ENCODE measurements around the gene LRMDA. TPM values are rescaled to one million over a fixed set of nuclear protein-coding genes. Genes with fewer than 3 reads are reported as not detected.
"Not testable (repeated sequence)": the region's sequence is repeated elsewhere in the genome, so short reads cannot be mapped to it uniquely, and the experiment has no call there.

The LRMDA gene
- total RNA-seq, 1 donor from 2014 or later, result not detected

DNA sequence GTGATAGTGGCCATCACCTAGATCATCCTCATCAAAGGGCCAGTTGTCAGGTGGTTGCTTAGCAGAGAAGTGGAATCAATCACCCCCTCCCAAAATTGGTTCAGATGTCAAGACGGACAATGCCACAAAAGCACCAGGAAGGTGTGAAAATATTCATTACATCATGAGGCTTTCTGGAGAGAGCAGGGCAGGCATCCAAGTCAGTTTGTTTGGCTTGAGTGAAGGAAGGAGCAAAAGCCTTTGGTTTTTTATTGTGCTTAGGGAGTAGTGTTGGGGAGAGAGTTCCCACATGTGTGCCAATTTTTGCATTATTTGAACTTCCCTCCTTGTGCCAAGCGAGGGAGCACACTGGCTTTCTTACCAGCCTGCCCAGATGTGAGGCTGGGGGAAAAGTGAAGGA lies 1082.9 kb downstream of the LRMDA start:
- H3K9me3 Mint-ChIP-seq, result no peaks in the 10 kb centered on the region
- intact Hi-C loops (cut with micrococcal nuclease), result no loop called here
- CTCF ChIA-PET, result no interaction called here
- ATAC-seq (ENCODE audit: low read depth) (no peak), DNase-seq (no peak)
- POLR2A ChIA-PET, result no interaction called here
- peaks cover 2% of the 10 kb centered on the region for H3K27me3 Mint-ChIP-seq
- TF ChIP-seq, protein P1, sequence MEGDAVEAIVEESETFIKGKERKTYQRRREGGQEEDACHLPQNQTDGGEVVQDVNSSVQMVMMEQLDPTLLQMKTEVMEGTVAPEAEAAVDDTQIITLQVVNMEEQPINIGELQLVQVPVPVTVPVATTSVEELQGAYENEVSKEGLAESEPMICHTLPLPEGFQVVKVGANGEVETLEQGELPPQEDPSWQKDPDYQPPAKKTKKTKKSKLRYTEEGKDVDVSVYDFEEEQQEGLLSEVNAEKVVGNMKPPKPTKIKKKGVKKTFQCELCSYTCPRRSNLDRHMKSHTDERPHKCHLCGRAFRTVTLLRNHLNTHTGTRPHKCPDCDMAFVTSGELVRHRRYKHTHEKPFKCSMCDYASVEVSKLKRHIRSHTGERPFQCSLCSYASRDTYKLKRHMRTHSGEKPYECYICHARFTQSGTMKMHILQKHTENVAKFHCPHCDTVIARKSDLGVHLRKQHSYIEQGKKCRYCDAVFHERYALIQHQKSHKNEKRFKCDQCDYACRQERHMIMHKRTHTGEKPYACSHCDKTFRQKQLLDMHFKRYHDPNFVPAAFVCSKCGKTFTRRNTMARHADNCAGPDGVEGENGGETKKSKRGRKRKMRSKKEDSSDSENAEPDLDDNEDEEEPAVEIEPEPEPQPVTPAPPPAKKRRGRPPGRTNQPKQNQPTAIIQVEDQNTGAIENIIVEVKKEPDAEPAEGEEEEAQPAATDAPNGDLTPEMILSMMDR (IDR thresholded peaks at IDR 0.05), result no peak
- no peaks in the 10 kb centered on the region for H3K36me3 Mint-ChIP-seq (ENCODE audit: low read depth)
- H3K27ac Mint-ChIP-seq, result no peak overlapping the region
- no peak overlapping the region for H3K4me3 Mint-ChIP-seq
- no peaks in the 10 kb centered on the region for H3K4me1 Mint-ChIP-seq

DNA sequence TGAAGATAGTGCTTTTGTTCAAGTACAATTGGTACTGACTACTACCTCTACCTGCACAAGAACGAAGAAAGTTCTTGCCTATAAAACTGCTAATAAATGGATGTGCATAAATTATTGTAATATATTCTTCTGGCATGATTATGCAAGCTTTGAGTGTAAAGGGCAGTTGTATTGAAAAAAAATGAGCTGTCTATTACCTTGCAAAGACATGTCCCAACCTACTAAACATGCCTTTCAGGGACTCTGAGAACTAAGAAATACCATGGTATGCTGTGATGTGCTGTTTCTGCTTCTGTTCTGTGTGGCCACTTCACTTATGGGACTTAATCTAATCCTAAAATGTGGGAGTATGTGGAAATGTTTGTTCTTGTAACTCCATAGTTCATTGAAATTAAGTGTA lies 1083.4 kb downstream of the LRMDA start:
- TF ChIP-seq, protein P1 (IDR thresholded peaks at IDR 0.05), result no peak
- H3K4me1 Mint-ChIP-seq, result no peaks in the 10 kb centered on the region
- no peak overlapping the region for H3K27ac Mint-ChIP-seq
- no peak for ATAC-seq (ENCODE audit: low read depth)
- H3K36me3 Mint-ChIP-seq (ENCODE audit: low read depth), result no peaks in the 10 kb centered on the region
- H3K4me3 Mint-ChIP-seq, result no peak overlapping the region
- POLR2A ChIA-PET, result no interaction called here
- H3K9me3 Mint-ChIP-seq, result no peaks in the 10 kb centered on the region
- no peak for DNase-seq
- CTCF ChIA-PET, result no interaction called here
- intact Hi-C loops (cut with micrococcal nuclease), result no loop called here
- peaks cover 2% of the 10 kb centered on the region for H3K27me3 Mint-ChIP-seq

DNA sequence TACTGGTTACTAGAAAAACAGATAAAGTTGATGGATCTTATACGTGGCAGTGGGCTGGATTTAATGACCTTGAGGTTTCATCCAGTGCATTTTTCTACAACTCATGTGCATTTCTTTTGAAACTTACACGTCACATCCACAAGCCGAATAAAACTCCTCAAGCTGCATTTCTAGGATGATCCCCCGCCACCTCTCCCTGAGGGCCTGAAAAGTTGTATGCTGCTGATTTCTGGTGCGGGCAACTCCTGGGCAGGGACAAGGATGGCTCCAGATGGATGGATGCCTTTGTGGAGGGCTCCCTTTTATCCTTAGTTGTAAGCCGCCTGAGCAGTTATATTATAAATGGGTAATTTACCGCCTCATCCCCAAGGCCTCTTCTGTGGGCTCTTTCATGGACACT lies 1091.1 kb downstream of the LRMDA start:
- no peak for ATAC-seq (ENCODE audit: low read depth)
- Mint-ChIP-seq H3K4me1 (no peaks in the 10 kb centered on the region), H3K27ac (no peak overlapping the region), H3K4me3 (no peak overlapping the region), H3K9me3 (no peaks in the 10 kb centered on the region), H3K27me3 (no peaks in the 10 kb centered on the region), H3K36me3 (ENCODE audit: low read depth) (no peaks in the 10 kb centered on the region)
- ChIA-PET CTCF (no interaction called here), POLR2A (no interaction called here)
- TF ChIP-seq, protein P1 (IDR thresholded peaks at IDR 0.05), result no peak
- intact Hi-C loops (cut with micrococcal nuclease), result no loop called here
- DNase-seq, result no peak

DNA sequence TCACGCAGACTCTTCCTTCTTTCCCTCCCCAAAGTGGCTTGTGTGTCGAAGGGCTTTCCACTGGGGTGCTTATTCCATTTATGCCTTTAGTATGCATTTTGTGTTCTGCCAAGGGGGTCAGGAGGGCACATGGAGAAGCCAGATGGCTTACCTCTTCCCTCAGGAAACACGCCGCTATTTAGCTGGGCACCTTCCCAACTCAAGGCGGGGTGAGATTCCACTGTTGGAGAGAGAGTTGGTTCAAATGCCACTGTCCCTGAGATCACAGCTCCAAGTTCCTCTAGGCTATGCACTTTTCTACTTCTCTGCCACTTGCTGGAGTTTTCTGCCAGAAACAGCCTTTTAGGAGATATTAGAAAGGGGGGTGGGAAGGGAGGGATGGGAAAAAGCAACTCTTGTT lies 1091.8 kb downstream of the LRMDA start:
- H3K4me1 Mint-ChIP-seq, result no peaks in the 10 kb centered on the region
- H3K9me3 Mint-ChIP-seq, result no peaks in the 10 kb centered on the region
- ATAC-seq (ENCODE audit: low read depth) (no peak), DNase-seq (no peak)
- ChIA-PET CTCF (no interaction called here), POLR2A (no interaction called here)
- H3K36me3 Mint-ChIP-seq (ENCODE audit: low read depth), result no peaks in the 10 kb centered on the region
- H3K4me3 Mint-ChIP-seq, result no peak overlapping the region
- no peaks in the 10 kb centered on the region for H3K27me3 Mint-ChIP-seq
- intact Hi-C loops (cut with micrococcal nuclease), result no loop called here
- H3K27ac Mint-ChIP-seq, result no peak overlapping the region
- TF ChIP-seq, protein P1 (IDR thresholded peaks at IDR 0.05), result no peak

DNA sequence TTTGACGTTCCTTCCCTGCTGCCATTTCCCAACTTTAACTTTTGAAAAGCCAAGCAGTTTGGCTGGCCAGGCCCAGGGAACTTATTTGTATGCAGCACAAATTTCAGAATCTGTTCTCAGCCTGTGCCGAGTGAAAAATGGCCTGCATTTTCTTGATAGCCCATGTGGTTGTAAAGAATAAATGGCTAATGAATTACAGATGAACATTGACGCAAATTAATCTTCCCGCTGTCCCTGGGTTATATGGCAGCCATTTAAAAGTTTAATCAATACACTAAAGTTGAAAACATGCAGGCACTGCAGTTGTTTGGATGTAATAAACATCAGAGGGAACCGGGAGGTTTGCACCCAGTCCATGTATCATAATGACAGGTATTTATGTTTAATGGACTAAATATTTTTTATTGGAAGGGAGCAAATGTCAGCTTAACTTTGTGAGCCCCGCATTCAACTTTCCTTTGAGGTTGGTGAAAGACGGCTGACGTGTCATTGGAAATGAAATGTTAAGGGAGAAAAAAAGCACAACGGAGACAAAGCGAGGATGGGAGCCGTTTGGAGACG lies 1092.4 kb downstream of the LRMDA start:
- ChIA-PET CTCF (no interaction called here), POLR2A (no interaction called here)
- no peaks in the 10 kb centered on the region for H3K27me3 Mint-ChIP-seq
- H3K9me3 Mint-ChIP-seq, result no peaks in the 10 kb centered on the region
- no peak overlapping the region for H3K27ac Mint-ChIP-seq
- ATAC-seq (ENCODE audit: low read depth), result no peak
- no peaks in the 10 kb centered on the region for H3K4me1 Mint-ChIP-seq
- H3K4me3 Mint-ChIP-seq, result no peak overlapping the region
- intact Hi-C loops (cut with micrococcal nuclease), result no loop called here
- TF ChIP-seq, protein P1 (IDR thresholded peaks at IDR 0.05), result no peak
- H3K36me3 Mint-ChIP-seq (ENCODE audit: low read depth), result no peaks in the 10 kb centered on the region
- no peak for DNase-seq

DNA sequence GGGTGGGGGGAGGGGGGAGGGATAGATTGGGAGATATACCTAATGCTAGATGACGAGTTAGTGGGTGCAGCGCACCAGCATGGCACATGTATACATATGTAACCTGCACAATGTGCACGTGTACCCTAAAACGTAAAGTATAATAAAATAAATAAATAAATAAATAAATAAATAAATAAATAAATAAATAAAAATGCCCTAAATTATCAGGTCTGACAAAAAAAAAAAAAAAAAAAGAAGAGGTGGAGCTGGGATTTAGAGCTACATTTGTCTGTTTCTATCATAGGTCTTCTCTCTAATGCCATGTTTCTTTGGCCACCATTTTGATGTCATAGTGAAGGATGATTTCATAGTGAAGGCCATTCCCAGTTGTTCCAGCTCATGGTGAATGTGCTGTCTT lies 1095.4 kb downstream of the LRMDA start:
- H3K4me1 Mint-ChIP-seq; CTCF ChIA-PET; H3K36me3 Mint-ChIP-seq (ENCODE audit: low read depth): not testable (repeated sequence)

More for the DNA sequence above, 1095.4 kb downstream of the LRMDA start:
- intact Hi-C loops (cut with micrococcal nuclease); ATAC-seq (ENCODE audit: low read depth); H3K4me3 Mint-ChIP-seq; H3K27me3 Mint-ChIP-seq; H3K27ac Mint-ChIP-seq; DNase-seq; H3K9me3 Mint-ChIP-seq; POLR2A ChIA-PET: not testable (repeated sequence)

All from activated B cell treated with CpG ODN at 0.5 μM for 24 hours (primary cell).